Neutrophil (primary cell): ENCODE results near the gene SLC10A3.
A peak's percentile ranks its signal among the peaks of the same experiment; 100 is the strongest.

ENCODE experiments used
- H3K27ac ChIP-seq: fragments of 200-600 bp; sonication (generic); 2 replicates; pipeline ENCODE4 v1.5.1; 2016; ENCODE audit warnings: mild to moderate bottlenecking, moderate library complexity
- H3K27me3 ChIP-seq: fragments of 200-600 bp; sonication (generic); 2 replicates; pipeline ENCODE4 v1.6.0; 2016; ENCODE audit warnings: mild to moderate bottlenecking
- H3K36me3 ChIP-seq: fragments of 200-600 bp; sonication (generic); 2 replicates; pipeline ENCODE4 v1.5.1; 2017
- H3K4me1 ChIP-seq, 2 experiments: fragments of 200-600 bp in 1 of 2; sonication (generic) in 1 of 2; 1 replicate in 1 of 2; 2 replicates in 1 of 2; pipeline versions ENCODE4 v1.5.1 to v1.6.1; 2013 to 2016; ENCODE audit warnings: low read depth in 1 of 2, low read length in 1 of 2, mild to moderate bottlenecking in 1 of 2, moderate library complexity in 1 of 2; ENCODE audit not compliant: control insufficient read depth in 1 of 2, insufficient read depth in 1 of 2
- H3K4me3 ChIP-seq, 2 experiments: fragments of 200-600 bp in 1 of 2; sonication (generic) in 1 of 2; 1 replicate in 1 of 2; 2 replicates in 1 of 2; pipeline ENCODE4 v1.5.1; 2013 to 2016; ENCODE audit warnings: low read depth in 1 of 2, low read length in 1 of 2, mild to moderate bottlenecking in 1 of 2, moderate library complexity in 1 of 2
- H3K9me3 ChIP-seq: fragments of 200-600 bp; sonication (generic); 2 replicates; pipeline ENCODE4 v1.5.1; 2016
- TF ChIP-seq, protein P1 (sequence below): fragments of 200-600 bp; sonication (generic); IDR thresholded peaks from 2 replicates; pipeline ENCODE4 v1.5.1; 2016; ENCODE audit warnings: antibody characterized with exemption

The SLC10A3 gene

DNA sequence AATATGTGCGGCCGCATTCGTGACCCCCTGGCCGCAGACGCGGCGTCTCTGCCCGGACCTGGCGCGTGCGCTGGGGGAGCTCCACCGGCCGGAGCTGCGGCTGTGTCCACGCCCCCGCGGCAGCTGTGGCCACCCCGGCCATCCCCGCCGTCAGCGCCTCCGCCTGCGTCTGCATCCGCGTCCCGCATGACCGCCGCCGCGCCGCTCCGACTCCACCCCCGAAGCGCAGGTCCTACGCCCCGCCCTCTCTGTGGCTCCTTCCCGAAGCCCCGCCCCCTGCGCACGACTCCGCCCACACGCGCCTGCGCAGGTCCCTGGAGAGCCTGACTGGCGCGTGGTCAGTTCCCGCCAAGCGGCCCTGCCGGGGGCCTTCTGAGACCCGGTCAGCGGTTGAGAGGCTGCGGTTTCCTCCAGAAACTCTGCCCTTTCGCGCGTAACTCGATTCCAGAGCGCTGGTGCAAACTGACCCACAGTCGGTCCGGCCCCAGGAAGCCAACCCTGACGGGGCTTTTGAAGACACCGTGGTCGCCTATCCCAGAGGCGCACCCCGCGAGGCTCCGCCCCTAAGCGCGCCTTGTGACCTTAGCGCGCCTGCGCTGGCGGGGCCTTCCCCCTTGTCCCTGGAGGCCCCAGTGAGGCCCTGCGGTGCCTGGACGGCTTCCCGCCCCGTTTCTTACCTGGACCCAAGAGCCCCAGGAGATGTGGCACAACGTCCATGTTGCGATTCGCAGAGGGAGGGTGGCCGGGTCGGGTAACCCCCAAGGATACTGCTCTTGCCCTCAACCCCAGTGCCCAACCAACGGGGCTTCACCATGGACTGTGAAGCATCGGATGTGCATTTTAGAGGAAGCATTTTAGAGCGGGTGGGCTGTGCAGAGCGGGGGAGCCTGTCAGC lies 11.5 kb downstream of the SLC10A3 start, which contains the start of gene LAGE3:
LAGE3 (minus strand) TSS at position 554 of the 895 bp plus-strand sequence; CDS start at position 188, 366 bp downstream.
- H3K27me3 ChIP-seq, result no peaks in the 10 kb centered on the region
- TF ChIP-seq, protein P1, sequence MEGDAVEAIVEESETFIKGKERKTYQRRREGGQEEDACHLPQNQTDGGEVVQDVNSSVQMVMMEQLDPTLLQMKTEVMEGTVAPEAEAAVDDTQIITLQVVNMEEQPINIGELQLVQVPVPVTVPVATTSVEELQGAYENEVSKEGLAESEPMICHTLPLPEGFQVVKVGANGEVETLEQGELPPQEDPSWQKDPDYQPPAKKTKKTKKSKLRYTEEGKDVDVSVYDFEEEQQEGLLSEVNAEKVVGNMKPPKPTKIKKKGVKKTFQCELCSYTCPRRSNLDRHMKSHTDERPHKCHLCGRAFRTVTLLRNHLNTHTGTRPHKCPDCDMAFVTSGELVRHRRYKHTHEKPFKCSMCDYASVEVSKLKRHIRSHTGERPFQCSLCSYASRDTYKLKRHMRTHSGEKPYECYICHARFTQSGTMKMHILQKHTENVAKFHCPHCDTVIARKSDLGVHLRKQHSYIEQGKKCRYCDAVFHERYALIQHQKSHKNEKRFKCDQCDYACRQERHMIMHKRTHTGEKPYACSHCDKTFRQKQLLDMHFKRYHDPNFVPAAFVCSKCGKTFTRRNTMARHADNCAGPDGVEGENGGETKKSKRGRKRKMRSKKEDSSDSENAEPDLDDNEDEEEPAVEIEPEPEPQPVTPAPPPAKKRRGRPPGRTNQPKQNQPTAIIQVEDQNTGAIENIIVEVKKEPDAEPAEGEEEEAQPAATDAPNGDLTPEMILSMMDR, result peak; percentile 24
- H3K27ac ChIP-seq, result peak within 1 kb of the TSS; percentile 78
- peaks cover 5 to 14% of the 10 kb centered on the region in 2 experiments for H3K4me1 ChIP-seq
- H3K36me3 ChIP-seq, result no peaks in the 10 kb centered on the region
- H3K4me3 ChIP-seq, result peak within 1 kb of the TSS; percentile 61 to 69
- no peaks in the 10 kb centered on the region for H3K9me3 ChIP-seq

- Histone ChIP-seq H3K4me3 (peak overlapping the region; percentile 61 to 69), H3K27me3 (no peaks in the 10 kb centered on the region), H3K4me1 (peaks cover 5 to 14% of the 10 kb centered on the region in 2 experiments), H3K27ac (peak overlapping the region; percentile 78), H3K9me3 (no peaks in the 10 kb centered on the region), H3K36me3 (no peaks in the 10 kb centered on the region)
- TF ChIP-seq, protein P1, result no peak
Measured at GRCh38 chrX:154477891-154478477, 12.4 kb downstream of the SLC10A3 start.

- H3K36me3 ChIP-seq, result no peaks in the 10 kb centered on the region
- H3K27ac ChIP-seq, result no peak overlapping the region
- H3K27me3 ChIP-seq, result no peaks in the 10 kb centered on the region
- no peaks in the 10 kb centered on the region for H3K9me3 ChIP-seq
- H3K4me1 ChIP-seq, result peaks cover 5 to 14% of the 10 kb centered on the region in 2 experiments
- TF ChIP-seq, protein P1, result no peak
- no peak overlapping the region for H3K4me3 ChIP-seq
Measured at GRCh38 chrX:154476821-154477220, 13.6 kb downstream of the SLC10A3 start.

DNA sequence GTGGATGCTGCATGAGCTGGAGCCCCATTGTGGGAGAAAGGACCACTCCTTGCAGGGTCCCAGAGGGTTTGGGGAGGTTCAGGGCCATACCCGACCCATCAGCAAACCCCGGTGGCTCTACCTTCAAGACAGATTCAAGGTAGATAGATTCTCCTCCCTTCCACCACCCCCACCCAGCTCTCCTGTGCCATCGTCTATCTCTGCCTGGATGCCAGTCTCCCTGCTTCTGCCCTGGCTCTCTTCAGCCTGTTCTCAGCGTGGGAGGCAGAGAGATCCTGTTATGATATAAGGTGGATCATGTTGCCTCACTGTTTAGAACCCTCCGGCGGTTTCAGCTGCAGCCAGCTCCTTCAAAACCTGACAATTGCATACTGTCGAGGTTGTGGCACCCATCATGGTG lies 16.7 kb downstream of the SLC10A3 start:
- Histone ChIP-seq H3K36me3 (no peaks in the 10 kb centered on the region), H3K9me3 (no peaks in the 10 kb centered on the region), H3K4me1 (peaks cover 0 to 5% of the 10 kb centered on the region in 2 experiments), H3K27ac (no peak overlapping the region), H3K27me3 (no peaks in the 10 kb centered on the region), H3K4me3 (no peak overlapping the region)
- TF ChIP-seq, protein P1, result no peak

DNA sequence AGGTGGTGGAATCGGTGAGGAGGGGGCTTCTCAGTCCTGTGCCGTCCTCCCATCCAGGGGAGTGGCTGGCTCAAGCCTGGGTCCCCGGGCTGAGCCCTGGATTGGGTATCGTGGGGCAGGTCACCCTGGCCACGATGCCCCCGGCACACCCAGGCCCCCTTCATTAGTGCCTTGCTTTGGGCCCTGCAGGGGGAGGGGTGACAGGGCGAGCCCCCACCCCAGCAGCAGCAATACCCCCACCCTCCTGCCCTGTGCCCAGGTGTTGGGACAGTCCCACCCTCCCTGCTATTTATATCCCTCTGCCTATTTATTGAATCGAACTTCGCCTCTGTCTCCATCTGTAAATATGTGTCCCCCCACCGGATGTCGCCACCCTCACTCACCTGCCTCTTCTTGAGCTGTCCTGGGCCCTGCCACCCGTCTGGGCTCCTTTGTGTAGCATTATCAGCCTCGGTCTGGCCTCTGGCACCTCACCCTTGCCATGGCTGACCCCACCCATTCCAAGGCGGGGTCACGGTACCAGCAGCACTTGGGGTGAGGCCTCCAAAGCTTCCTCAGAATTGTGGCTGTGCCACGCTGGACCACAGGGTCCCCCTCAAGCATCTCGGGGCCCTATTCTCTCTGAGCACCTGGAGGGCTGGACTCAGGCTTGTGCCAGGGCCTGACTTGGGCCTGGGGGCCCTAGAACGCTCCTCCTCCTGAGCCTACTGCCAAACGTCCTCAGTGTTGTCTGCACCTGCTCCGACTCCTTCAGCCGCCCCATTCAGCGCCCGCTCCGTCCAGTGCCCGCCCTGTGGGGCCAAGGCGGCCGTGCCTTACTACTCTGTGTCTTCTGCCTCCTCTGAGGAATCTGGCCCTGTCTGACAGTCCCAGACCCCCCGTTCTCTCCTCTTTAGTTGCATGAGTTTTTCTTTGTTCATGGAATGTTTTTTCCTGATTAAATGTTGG lies 17.5 kb downstream of the SLC10A3 start:
- Histone ChIP-seq H3K27me3 (no peaks in the 10 kb centered on the region), H3K4me3 (no peak overlapping the region), H3K27ac (no peak overlapping the region), H3K4me1 (peaks cover 0 to under 1% of the 10 kb centered on the region in 2 experiments), H3K9me3 (no peaks in the 10 kb centered on the region), H3K36me3 (no peaks in the 10 kb centered on the region)
- TF ChIP-seq, protein P1, result no peak
